T-cell (primary cell): ENCODE data around the gene CFLAR. TPM values are rescaled to one million over a fixed set of nuclear protein-coding genes. Genes with fewer than 3 reads are reported as not detected.

Source experiments
- ATAC-seq, 4 experiments: fragments of 200-7000 bp in 3 of 4; fragments of 150-1000 bp in 1 of 4; cut with Tn5 transposase; replicated peaks in 1 of 4; 1 replicate in 3 of 4; 2 replicates in 1 of 4; pipeline ENCODE4 v1.10.0; 2021; ENCODE audit warnings: moderate library complexity in 3 of 4, mild to moderate bottlenecking in 2 of 4, moderate number of reproducible peaks in 1 of 4
- CTCF ChIA-PET, 2 donors: fragments of 300-600 bp; sonication (Branson Sonifier 250); formaldehyde crosslinking; loops; one replicate each; lab custom pipeline; 2022; ENCODE audit warnings: antibody characterized with exemption in 2 of 2; lab: Charles Lee
- POLR2A ChIA-PET, 2 donors: fragments of 300-600 bp; sonication (Branson Sonifier 250); formaldehyde crosslinking; loops; one replicate each; lab custom pipeline; 2022; ENCODE audit warnings: antibody characterized with exemption in 2 of 2; lab: Charles Lee
- DNase-seq, 35 experiments: peaks; one replicate each; pipeline versions ENCODE4 v3.0.0 to v3.0.0-alpha.2; 2013 to 2023
- H3K27ac ChIP-seq: one replicate; pipeline ENCODE4 v1.5.1; 2013; ENCODE audit warnings: low read length
- H3K27me3 ChIP-seq, 2 experiments: replicated peaks in 1 of 2; 1 replicate in 1 of 2; 2 replicates in 1 of 2; pipeline versions ENCODE4 v1.6.1 to v1.7.0; 2013; ENCODE audit warnings: low read length in 1 of 2, mixed read lengths in 1 of 2; ENCODE audit not compliant: control insufficient read depth in 2 of 2, insufficient read depth in 2 of 2; ENCODE audit errors: extremely low read depth in 1 of 2
- H3K36me3 ChIP-seq, 2 donors: 1 replicate in 1 of 2; 2 replicates in 1 of 2; pipeline versions ENCODE4 v1.6.1 to v1.7.0; 2013; ENCODE audit warnings: low read length in 1 of 2; ENCODE audit not compliant: control insufficient read depth in 2 of 2, insufficient read depth in 1 of 2; ENCODE audit errors: extremely low read depth in 1 of 2
- H3K4me1 ChIP-seq, 2 experiments: 1 replicate in 1 of 2; 2 replicates in 1 of 2; pipeline versions ENCODE4 v1.6.1 to v1.7.0; 2013; ENCODE audit warnings: low read length in 2 of 2, mixed read lengths in 1 of 2; ENCODE audit not compliant: insufficient read depth in 2 of 2, control insufficient read depth in 1 of 2; ENCODE audit errors: extremely low read depth in 1 of 2
- H3K4me3 ChIP-seq, 2 donors: 1 replicate in 1 of 2; 2 replicates in 1 of 2; pipeline versions ENCODE4 v1.5.1 to v1.7.0; 2013; ENCODE audit warnings: mild to moderate bottlenecking in 2 of 2, low read length in 1 of 2, moderate library complexity in 1 of 2; ENCODE audit not compliant: control insufficient read depth in 1 of 2; ENCODE audit errors: extremely low read depth in 1 of 2
- H3K9me3 ChIP-seq: 2 replicates; pipeline ENCODE4 v1.7.0; 2013
- H3K27ac Mint-ChIP-seq, 2 donors: one replicate each; pipeline ENCODE4 v1.8.0; 2020 to 2021; ENCODE audit warnings: mild to moderate bottlenecking in 2 of 2, mixed read lengths in 2 of 2
- H3K27me3 Mint-ChIP-seq, 2 donors: one replicate each; pipeline ENCODE4 v1.8.0; 2021 to 2022; ENCODE audit warnings: mixed read lengths in 2 of 2
- H3K36me3 Mint-ChIP-seq: one replicate; pipeline ENCODE4 v1.8.0; 2021; ENCODE audit warnings: mixed read lengths
- H3K4me1 Mint-ChIP-seq, 3 donors: one replicate each; pipeline ENCODE4 v1.8.0; 2020 to 2022; ENCODE audit warnings: mixed read lengths in 3 of 3, mild to moderate bottlenecking in 1 of 3
- H3K4me3 Mint-ChIP-seq, 3 donors: one replicate each; pipeline ENCODE4 v1.8.0; 2020 to 2022; ENCODE audit warnings: mild to moderate bottlenecking in 3 of 3, mixed read lengths in 3 of 3, moderate library complexity in 3 of 3
- H3K9me3 Mint-ChIP-seq, 3 donors: one replicate each; pipeline ENCODE4 v1.8.0; 2020 to 2022; ENCODE audit warnings: mixed read lengths in 3 of 3
- WGBS: methylation state at CpG from one replicate; pipeline ENCODE4 v1.1.5; 2013; ENCODE audit warnings: missing lambda C conversion rate; ENCODE audit not compliant: insufficient coverage; 5-methylcytosine and 5-hydroxymethylcytosine counted together
- total RNA-seq, 35 experiments: library from RNA in 6 of 35; stranded (reverse) in 6 of 35; fragments of 120-200 nt in 1 of 35; gene quantifications; one replicate each; pipeline versions ENCODE4 v1.2.1 to v1.2.4 and lab custom pipeline; 2013 to 2026

The CFLAR gene
- total RNA-seq, 5 donors from 2014 or later (not counting 1 experiment from before 2014, with no cell fraction given) = 188 to 217 (median 208) TPM

DNA sequence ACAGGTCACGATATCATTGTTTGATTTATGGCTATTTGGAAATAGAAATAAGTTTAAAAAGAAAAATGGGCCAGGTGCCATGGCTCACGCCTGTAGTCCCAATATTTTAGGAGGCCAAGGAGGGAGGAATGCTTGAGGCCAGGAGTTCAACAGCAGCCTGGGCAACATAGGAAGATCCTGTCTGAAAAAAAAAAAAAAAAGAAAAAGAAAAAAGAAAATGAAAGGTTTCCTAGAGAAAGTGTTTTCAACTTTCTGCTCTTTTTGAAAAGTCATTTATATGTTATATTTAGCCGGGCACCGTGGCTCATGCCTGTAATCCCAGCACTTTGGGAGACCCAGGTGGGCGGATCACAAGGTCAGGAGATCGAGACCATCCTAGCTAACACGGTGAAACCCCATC is 41.0 kb upstream of the CFLAR start:
- H3K9me3 Mint-ChIP-seq = no peaks in the 10 kb centered on the region
- H3K36me3 ChIP-seq = peaks cover under 1 to 7% of the 10 kb centered on the region in 2 donors
- H3K9me3 ChIP-seq = no peaks in the 10 kb centered on the region
- ChIA-PET POLR2A (no interaction called here), CTCF (interaction anchor here (0.7 to 1.2 kb wide), 2 partner anchors 84 to 158 kb away, joined by 3 read pairs; no protein-coding TSS in a partner anchor)
- ATAC-seq = no peak
- peaks cover 35 to 41% (median 37%) of the 10 kb centered on the region in 3 donors for H3K4me1 Mint-ChIP-seq
- no peaks in the 10 kb centered on the region for H3K27me3 ChIP-seq
- peaks cover 10 to 18% of the 10 kb centered on the region in 2 experiments for H3K4me1 ChIP-seq
- no peak overlapping the region for H3K27ac ChIP-seq
- H3K36me3 Mint-ChIP-seq = peaks cover 4% of the 10 kb centered on the region
- H3K4me3 ChIP-seq = no peak overlapping the region
- no peak for DNase-seq
- peak overlapping the region in 1 of 2 donors; percentile 28 for H3K27ac Mint-ChIP-seq
- H3K4me3 Mint-ChIP-seq = no peak overlapping the region
- H3K27me3 Mint-ChIP-seq = no peaks in the 10 kb centered on the region
- 100% methylated on average over 2 of the region's 7 CpGs for WGBS

DNA sequence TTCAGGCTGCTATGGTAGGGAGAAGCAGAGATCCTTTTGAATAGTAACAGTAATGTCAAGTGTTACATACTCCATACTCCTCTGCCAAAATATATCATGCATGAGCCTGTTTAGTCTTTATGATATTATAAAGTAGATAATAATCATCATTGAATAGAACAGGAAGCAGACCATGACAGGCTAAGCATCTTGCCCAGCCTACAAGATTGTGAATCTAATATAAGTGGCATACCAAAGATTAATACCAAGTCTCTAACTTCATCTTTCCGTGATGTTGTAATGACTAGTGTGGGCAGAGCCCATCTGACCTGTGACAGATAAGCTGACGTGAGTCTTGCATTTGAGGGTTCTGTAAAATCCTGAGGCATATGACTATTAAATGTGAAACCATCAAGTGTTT is 31.1 kb upstream of the CFLAR start:
- ChIA-PET POLR2A (no interaction called here), CTCF (interaction anchor here in 1 of 2 donors (0.8 kb wide), 1 partner anchor 148 kb away, joined by 4 read pairs; no protein-coding TSS in a partner anchor)
- Histone ChIP-seq H3K27ac (no peak overlapping the region), H3K4me3 (no peak overlapping the region), H3K27me3 (no peaks in the 10 kb centered on the region), H3K9me3 (no peaks in the 10 kb centered on the region), H3K36me3 (peaks cover 15 to 46% of the 10 kb centered on the region in 2 donors), H3K4me1 (no peaks in the 10 kb centered on the region)
- no CpG with 5 or more reads among the region's 2 CpGs for WGBS
- Mint-ChIP-seq H3K27ac (peak overlapping the region in 1 of 2 donors; percentile 13), H3K36me3 (peaks cover 19% of the 10 kb centered on the region), H3K27me3 (no peaks in the 10 kb centered on the region), H3K4me1 (peaks cover 0 to 7% (median 3%) of the 10 kb centered on the region in 3 donors), H3K4me3 (no peak overlapping the region), H3K9me3 (no peaks in the 10 kb centered on the region)
- DNase-seq = no peak
- no peak for ATAC-seq

DNA sequence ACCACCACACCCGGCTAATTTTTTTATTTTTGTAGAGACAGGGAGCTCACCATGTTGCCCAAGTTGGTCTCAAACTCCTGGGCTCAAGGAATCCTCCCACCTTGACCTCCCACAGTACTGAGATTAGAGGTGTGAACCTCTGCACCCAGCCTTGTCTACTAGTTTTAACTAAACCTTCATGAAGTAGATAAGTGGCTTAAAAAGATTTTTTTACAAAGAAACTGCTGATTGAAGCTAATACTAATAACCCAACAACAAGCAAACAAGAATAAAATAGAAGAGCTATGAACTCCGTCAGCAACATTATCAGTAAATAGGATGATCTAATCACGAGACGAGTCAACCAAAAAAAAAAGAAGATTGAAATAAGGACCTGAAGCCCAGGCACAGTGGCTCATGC is 25.4 kb upstream of the CFLAR start:
- 100% methylated on average over 1 of the region's 4 CpGs for WGBS
- DNase-seq = no peak
- no peaks in the 10 kb centered on the region for H3K9me3 ChIP-seq
- H3K9me3 Mint-ChIP-seq = no peaks in the 10 kb centered on the region
- peaks cover 10% of the 10 kb centered on the region for H3K36me3 Mint-ChIP-seq
- no peak for ATAC-seq
- no peaks in the 10 kb centered on the region for H3K4me1 ChIP-seq
- H3K4me3 Mint-ChIP-seq = no peak overlapping the region
- no peaks in the 10 kb centered on the region for H3K27me3 Mint-ChIP-seq
- ChIA-PET POLR2A (interaction anchor here in 1 of 2 donors (0.6 kb wide), 1 partner anchor 1131 kb away, joined by 3 read pairs; no protein-coding TSS in a partner anchor), CTCF (no interaction called here)
- H3K27ac Mint-ChIP-seq = no peak overlapping the region
- no peaks in the 10 kb centered on the region for H3K27me3 ChIP-seq
- H3K27ac ChIP-seq = no peak overlapping the region
- no peaks in the 10 kb centered on the region for H3K4me1 Mint-ChIP-seq
- peaks cover 6 to 16% of the 10 kb centered on the region in 2 donors for H3K36me3 ChIP-seq
- H3K4me3 ChIP-seq = no peak overlapping the region

DNA sequence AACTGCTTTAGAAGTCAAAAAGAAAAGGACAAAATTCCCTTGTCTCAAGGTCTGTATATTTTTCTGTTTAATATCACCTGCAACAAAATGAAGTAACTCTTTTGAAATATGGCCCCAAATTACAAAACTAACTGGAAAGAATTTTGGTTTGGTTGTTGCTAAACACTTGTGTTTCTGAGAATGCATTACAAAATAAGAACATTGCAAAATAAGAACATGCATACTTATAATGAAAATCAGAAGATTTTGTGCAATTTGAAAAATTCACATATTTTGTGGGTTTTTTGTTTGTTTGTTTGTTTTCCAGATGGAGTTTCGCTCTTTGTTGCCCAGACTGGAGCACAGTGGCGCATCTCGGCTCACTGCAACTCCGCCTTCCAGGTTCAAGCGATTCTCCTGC is 22.4 kb upstream of the CFLAR start:
- Mint-ChIP-seq H3K4me3 (no peak overlapping the region), H3K4me1 (no peaks in the 10 kb centered on the region), H3K9me3 (no peaks in the 10 kb centered on the region), H3K27ac (no peak overlapping the region), H3K27me3 (no peaks in the 10 kb centered on the region), H3K36me3 (peaks cover 2% of the 10 kb centered on the region)
- ATAC-seq = no peak
- H3K4me3 ChIP-seq = no peak overlapping the region
- WGBS = 100% methylated on average over 5 of the region's 5 CpGs
- ChIA-PET CTCF (interaction anchor here in 1 of 2 donors (1.0 kb wide), 1 partner anchor 52 kb away, joined by 4 read pairs; no protein-coding TSS in a partner anchor), POLR2A (interaction anchor here in 1 of 2 donors (0.6 kb wide), 1 partner anchor 267 kb away, joined by 3 read pairs; no protein-coding TSS in a partner anchor)
- H3K27ac ChIP-seq = no peak overlapping the region
- H3K4me1 ChIP-seq = no peaks in the 10 kb centered on the region
- DNase-seq = no peak
- H3K27me3 ChIP-seq = no peaks in the 10 kb centered on the region
- peaks cover 0 to 2% of the 10 kb centered on the region in 2 donors for H3K36me3 ChIP-seq
- H3K9me3 ChIP-seq = no peaks in the 10 kb centered on the region

DNA sequence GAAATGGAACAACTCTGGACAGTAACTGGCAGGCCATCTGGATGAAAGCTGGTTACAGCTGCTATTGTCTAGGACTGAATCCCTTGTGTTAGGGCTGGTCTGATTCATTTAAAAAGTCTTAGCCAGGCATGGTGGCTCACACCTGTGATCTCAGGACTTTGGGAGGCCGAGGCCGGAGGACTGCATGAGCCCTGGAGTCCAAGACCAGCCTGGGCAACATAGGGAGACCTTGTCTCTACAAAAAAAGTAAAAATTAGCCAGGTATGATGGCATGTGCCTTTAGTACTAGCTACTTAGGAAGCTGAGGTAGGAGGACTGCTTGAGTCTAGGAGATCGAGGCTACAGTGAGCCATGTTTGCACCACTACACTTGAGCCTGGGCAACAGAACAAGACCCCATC is 15.5 kb upstream of the CFLAR start:
- Mint-ChIP-seq H3K36me3 (no peaks in the 10 kb centered on the region), H3K9me3 (no peaks in the 10 kb centered on the region), H3K4me3 (no peak overlapping the region), H3K4me1 (no peaks in the 10 kb centered on the region), H3K27me3 (no peaks in the 10 kb centered on the region), H3K27ac (no peak overlapping the region)
- no peaks in the 10 kb centered on the region for H3K9me3 ChIP-seq
- no peaks in the 10 kb centered on the region for H3K36me3 ChIP-seq
- no peak overlapping the region for H3K4me3 ChIP-seq
- 90% methylated on average over 2 of the region's 3 CpGs for WGBS
- H3K4me1 ChIP-seq = no peaks in the 10 kb centered on the region
- DNase-seq (no peak), ATAC-seq (no peak)
- CTCF ChIA-PET = interaction anchor here in 1 of 2 donors (0.5 to 0.6 kb wide), 2 partner anchors 81 to 367 kb away, joined by 3 read pairs; no protein-coding TSS in a partner anchor
- H3K27ac ChIP-seq = no peak overlapping the region
- no peaks in the 10 kb centered on the region for H3K27me3 ChIP-seq
- POLR2A ChIA-PET = no interaction called here

DNA sequence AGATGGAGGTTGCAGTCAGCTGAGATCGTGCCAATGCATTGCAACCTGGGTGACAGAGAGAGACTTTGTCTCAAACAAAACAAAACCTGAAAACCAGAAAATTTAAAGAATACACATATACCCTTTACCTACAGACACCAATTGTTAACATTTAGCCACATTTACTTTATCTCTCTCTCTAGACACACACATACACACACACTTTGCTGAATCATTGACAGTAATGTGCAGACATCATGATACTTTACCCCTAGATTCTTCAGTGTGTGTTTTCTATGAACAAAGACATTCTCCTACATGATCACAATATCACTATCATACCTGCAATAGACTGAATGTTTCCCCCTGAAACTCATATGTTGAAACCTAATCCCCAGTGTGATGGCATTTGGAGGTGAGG is 10.2 kb upstream of the CFLAR start:
- Histone ChIP-seq H3K9me3 (no peaks in the 10 kb centered on the region), H3K27ac (no peak overlapping the region), H3K27me3 (no peaks in the 10 kb centered on the region), H3K4me3 (no peak overlapping the region), H3K4me1 (no peaks in the 10 kb centered on the region), H3K36me3 (no peaks in the 10 kb centered on the region)
- Mint-ChIP-seq H3K4me3 (no peak overlapping the region), H3K9me3 (no peaks in the 10 kb centered on the region), H3K4me1 (peaks cover 0 to 3% (median 0%) of the 10 kb centered on the region in 3 donors), H3K36me3 (peaks cover 10% of the 10 kb centered on the region), H3K27ac (no peak overlapping the region), H3K27me3 (no peaks in the 10 kb centered on the region)
- 100% methylated on average over 1 of the region's 1 CpG for WGBS
- ChIA-PET POLR2A (no interaction called here), CTCF (no interaction called here)
- no peak for ATAC-seq
- no peak for DNase-seq
